HEK293 (cell line): Measurements from ENCODE around the gene RCOR1.

Experiments used
- ZNF146 ChIP-seq: fragments of 450-650 bp; formaldehyde crosslinking; IDR thresholded peaks from 2 replicates; pipeline ENCODE4 v1.5.1; 2016; ENCODE audit warnings: missing biosample characterization, missing genetic modification characterization
- ZNF513 ChIP-seq: fragments of 450-650 bp; IDR thresholded peaks from 2 replicates; pipeline ENCODE4 v1.5.1; 2018; ENCODE audit warnings: missing biosample characterization, missing genetic modification characterization

GRCh38 chr14:102691763-102692162 is 99.3 kb downstream of the RCOR1 start:
- TF ChIP-seq ZNF513 (tag by site-specific recombination): no peak
- TF ChIP-seq ZNF146 (tag by site-specific recombination): no peak
